OCI-LY1 (cell line): ENCODE data around the gene ZNF17.

Source experiments
- CTCF ChIP-seq: fragments of 200-600 bp; sonication (generic), shearing (Covaris generic); IDR thresholded peaks from 2 replicates; pipeline ENCODE4 v1.5.1; 2017; ENCODE audit warnings: mild to moderate bottlenecking, antibody characterized with exemption, low read length, moderate library complexity, mixed read lengths
- EZH2 ChIP-seq: fragments of 200-600 bp; sonication (generic), shearing (Covaris generic); IDR thresholded peaks from 2 replicates; pipeline ENCODE4 v1.8.0; 2017; ENCODE audit warnings: borderline replicate concordance, mixed run types, mild to moderate bottlenecking, antibody characterized with exemption, low read length, moderate library complexity, mixed read lengths

- TF ChIP-seq CTCF (no peak), EZH2 (no peak)
These were observed 21.7 kb upstream of the ZNF17 start for GRCh38 chr19:57389194-57389729.
